Mesenteric fat pad (tissue), 1 donor: ENCODE data around the gene RPUSD4. TPM values are rescaled to one million over a fixed set of nuclear protein-coding genes. Genes with fewer than 3 reads are reported as not detected.
"Not testable (repeated sequence)": the region's sequence is repeated elsewhere in the genome, so short reads cannot be mapped to it uniquely, and the experiment has no call there.

Experiments
- DNase-seq: peaks from one replicate; pipeline ENCODE4 v3.0.0-alpha.2; 2020; ENCODE audit warnings: low spot score
- long read RNA-seq: library from polyadenylated mRNA; unstranded; transcript quantifications from one replicate; pipeline ENCODE4 v2.0.0, GENCODE V29; 2020
- total RNA-seq: library from RNA; stranded (reverse); fragmentation: NEBNext Ultra II Directional; extraction: Animal tissue kit (Norgen Biotek cat#: 25700); gene quantifications from one replicate; pipeline ENCODE4 v1.2.1, GENCODE V29; 2021
- donor health status: DM: yes; HTN: yes; CAD: no.

RPUSD4 gene, protein sequence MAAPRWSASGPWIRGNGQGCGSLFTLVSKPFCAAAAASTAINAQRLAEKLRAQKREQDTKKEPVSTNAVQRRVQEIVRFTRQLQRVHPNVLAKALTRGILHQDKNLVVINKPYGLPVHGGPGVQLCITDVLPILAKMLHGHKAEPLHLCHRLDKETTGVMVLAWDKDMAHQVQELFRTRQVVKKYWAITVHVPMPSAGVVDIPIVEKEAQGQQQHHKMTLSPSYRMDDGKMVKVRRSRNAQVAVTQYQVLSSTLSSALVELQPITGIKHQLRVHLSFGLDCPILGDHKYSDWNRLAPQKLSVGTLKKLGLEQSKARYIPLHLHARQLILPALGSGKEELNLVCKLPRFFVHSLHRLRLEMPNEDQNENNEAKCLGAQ
- 24.2 TPM for total RNA-seq
- long read RNA-seq, transcript RPUSD4-201 (7 exons, 2,512 nt) = major isoform, 151 of 166 reads
- long read RNA-seq, partial matches to known transcripts = 6 of 166 reads
- long read RNA-seq, other reads (novel, unspliced or antisense) = 4 of 166 reads

DNA sequence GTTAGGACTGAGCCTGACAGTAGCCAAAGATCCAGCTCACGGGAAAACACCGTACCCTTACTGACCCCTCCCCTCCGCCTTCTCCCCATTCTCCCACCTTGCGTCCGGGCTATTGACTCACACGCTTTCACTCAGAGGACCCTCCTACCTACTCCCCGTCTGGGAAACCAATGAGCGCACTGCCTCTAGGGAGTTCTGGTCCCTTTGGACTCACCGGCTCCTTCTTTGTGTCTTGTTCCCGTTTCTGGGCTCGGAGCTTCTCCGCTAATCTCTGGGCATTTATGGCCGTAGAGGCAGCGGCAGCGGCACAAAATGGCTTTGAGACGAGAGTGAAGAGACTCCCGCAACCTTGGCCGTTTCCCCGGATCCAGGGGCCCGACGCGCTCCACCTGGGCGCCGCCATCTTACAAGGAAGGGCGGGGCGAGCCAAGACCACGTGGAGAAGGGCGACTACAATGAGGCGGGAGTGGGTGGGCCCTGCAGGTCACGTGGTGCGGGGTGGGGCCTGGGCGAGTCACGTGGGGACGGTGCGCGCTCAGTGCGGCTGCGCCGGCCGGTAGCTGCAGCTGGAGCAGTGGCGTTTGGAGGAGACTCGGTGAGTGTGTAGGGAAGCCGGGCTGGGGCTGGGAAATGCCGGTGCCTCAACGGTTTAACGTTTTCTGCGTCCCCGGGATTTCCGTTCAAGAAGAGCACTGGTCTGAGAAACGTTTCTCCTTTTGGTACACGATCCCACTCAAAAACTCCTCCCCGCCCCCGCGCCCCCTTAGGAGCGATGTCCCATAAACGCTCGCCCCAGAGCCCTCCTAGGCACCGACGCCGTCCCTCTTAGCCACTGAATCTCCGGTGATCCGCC is at the start of gene RPUSD4, which contains the start of gene FAM118B:
Gene RPUSD4, minus strand, starts transcription at position 415 of the 853 bp plus-strand sequence. Its CDS starts 12 bp downstream, at position 403.
Gene FAM118B, plus strand, starts transcription at position 547 of the 853 bp plus-strand sequence. CDS start 23,220 bp downstream, outside the sequence.
- peak; percentile 100 for DNase-seq

DNA sequence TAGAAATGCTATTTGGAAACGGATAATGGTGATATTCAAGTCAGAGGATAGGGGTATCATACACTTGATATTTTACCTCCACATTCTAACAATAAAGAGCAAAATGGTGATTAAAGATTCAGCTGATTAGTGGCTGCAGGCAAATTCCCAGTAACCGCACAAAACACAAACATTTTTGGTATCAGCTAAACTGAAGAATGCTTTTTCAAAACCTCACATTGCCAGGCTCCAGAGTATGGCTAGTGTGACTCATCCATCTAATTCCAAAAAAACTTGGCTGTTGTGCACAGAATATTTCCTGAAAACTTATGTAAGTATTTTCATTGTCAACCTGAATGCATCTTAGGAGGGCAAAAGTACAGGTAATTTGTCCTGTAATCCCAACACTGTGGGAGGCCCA is 46.3 kb upstream of the RPUSD4 start:
- DNase-seq = no peak

DNA sequence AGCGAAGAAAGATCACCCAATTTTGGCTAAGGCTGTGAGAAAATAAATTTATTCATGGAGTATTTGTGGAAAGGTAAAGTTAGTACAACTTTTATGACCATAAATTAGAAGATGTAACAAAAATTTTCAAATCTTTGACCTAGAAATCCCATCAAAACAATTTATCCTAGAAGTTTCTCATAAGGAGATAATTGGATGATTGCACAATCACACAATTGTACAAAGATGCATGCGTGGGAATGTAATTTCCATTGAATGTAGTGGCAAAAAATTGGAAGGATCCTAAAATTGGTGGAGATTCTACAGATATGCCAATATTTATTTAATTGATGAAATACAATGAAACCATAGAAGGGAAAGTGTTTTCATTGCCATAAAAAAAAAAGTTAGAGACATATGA is 45.7 kb upstream of the RPUSD4 start:
- no peak for DNase-seq

DNA sequence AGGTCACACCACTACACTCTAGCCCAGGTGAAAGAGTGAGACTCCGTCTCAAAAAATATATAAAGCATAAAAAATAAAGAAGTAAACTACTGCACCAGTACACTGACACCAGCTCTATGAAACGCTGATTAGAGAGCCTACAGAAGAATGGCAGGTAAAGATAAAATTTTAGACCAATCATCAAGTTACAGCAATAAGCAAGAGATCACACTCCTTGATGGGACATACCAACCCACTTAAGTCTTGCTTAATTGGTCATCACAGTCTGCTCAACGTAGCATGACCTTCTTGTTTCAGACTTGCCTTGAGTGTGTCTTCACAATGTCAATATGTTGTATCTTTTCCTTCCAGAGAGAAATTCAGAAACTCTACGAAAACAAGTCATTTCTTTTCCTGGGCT is 44.8 kb upstream of the RPUSD4 start:
- no peak for DNase-seq

DNA sequence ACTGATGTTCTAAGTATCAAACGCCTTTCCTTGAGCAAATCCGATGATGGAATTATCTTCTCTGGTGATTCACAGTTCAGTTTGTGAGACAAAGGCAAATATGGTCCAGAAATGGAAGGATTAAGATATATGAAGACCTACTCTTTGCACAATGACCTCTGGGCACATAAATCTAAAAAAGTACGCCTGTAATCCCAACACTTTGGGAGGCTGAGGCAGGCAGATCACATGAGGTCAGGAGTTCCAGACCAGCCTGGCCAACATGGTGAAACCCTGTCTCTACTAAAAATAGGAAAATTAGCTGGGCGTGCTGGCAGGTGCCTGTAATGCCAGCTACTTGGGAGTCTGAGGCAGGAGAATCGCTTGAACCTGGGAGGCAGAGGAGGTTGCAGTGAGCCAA is 44.1 kb upstream of the RPUSD4 start:
- not testable (repeated sequence) for DNase-seq

DNA sequence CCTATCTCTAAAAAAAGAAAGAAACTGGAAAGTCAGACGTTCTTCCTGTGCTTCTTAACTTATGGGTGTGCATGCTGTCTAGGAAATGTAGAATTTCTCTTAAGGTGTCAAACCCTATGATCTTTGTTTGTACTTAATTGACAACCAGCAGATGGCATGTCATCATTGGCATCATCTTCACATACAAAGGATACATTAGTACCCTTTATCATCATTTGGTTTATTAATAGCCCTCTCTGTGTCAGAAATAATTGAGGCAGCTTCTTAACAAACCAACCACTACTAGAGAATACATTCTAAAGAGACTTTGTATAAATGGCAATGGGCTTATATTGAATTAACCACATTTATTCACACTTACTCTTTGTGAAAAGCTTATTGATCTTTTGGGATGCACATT is 43.4 kb upstream of the RPUSD4 start:
- DNase-seq = no peak

DNA sequence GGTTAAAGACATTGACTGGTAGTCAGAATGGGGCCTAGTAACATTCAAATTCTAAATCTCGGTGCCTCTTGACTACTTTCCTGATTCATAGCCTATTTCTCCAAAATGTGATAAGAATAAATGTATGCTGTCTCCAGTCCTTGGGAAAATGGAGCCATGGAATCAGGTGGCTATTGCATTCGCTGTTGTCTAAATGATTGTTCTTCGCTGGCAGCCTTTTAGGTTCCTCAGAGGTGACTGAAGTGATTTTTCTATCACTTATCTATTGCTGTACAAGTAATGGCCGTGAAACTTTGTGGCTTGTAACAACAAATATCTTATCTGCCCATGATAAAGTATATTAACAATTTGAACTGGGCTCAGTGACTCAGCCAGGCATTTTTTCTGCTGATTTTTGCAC is 41.8 kb upstream of the RPUSD4 start:
- no peak for DNase-seq

DNA sequence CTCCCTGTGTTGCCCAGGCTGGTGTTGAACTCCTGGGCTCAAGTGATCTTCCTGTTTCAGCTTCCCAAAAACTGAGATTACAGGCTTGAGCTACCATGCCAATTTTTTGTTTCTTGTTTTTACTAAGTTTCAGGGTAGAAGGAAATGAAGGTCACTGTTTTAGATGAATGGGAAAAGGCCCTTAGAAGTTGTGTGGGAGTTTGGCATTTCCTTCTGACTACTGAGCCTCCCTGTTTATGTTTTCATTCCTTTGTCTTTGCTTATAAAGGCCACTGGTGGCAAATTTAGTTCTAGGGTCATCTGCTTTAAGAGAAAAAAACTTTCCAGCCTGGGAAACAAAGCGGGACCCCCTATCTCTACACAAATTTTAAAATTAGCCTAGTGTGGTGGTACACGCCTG is 35.2 kb upstream of the RPUSD4 start:
- no peak for DNase-seq

DNA sequence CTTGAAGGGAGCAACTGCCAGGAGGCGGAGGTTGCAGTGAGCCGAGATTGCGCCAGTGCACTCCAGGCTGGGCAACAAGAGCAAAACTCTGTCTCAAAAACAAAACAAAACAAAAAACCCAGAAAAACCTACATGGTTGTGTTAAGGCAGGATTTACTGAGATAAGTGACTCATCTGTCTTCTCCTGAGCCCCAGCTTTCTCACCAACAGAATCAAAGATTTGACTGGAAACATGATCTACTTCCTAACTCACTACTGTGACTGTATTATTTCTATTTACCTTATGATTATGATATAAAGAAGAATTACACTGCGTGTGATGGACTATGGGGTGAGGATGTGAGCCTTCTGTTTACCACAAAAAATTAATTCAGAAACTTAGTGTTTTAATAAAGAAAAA is 21.9 kb upstream of the RPUSD4 start:
- no peak for DNase-seq

DNA sequence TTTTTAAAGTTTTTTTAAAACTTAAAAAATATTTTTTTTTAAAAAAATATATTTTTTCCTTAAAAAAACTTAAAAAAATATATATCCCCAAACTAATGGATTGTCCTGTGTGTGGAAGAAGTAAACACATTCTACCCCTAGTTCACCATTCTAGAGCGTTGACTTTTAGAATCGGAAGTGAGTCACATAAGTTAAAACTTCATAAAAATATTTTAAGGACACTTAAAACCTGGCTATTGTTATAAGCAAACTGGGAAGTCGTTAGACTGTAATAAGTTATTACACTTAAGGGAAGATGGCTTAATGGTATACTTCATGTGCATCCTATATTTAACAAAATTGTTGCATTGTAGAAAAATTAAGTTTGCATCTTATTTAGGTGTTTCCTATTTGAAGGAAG is 21.2 kb upstream of the RPUSD4 start:
- no peak for DNase-seq

DNA sequence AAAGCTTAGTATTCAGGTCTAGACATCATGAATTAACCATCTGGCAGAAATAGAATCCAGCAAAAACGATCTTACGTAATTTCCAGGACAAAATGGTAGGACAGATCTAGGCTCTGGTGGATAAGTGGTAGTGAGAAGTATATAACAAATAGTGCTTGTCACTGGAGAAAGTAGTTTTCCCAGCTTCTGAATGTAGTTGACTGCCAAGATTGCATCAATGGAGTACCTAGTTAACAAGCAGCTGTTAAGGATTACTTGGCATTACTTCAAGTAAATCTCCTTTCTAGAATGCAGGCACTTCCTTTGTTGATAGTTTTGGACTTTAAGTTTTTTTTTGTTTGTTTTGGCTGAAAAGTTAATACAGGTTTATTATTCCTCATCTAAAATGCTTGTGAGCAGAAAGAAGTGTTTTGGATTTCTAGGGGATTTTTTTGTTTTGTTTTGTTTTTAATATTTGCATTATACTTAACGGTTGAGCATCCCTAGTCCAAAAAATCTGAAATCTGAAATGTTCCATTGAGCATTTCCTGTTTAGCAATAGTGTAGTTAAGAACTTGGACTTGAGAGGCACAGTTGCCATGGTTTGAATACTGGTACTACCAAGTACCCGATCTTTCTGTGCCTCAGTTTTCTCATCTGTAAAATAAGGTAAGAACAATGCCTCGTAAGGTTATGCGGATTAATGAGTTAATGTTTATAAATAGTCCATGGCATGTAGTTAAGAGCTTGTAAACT is 20.4 kb upstream of the RPUSD4 start:
- DNase-seq = no peak

DNA sequence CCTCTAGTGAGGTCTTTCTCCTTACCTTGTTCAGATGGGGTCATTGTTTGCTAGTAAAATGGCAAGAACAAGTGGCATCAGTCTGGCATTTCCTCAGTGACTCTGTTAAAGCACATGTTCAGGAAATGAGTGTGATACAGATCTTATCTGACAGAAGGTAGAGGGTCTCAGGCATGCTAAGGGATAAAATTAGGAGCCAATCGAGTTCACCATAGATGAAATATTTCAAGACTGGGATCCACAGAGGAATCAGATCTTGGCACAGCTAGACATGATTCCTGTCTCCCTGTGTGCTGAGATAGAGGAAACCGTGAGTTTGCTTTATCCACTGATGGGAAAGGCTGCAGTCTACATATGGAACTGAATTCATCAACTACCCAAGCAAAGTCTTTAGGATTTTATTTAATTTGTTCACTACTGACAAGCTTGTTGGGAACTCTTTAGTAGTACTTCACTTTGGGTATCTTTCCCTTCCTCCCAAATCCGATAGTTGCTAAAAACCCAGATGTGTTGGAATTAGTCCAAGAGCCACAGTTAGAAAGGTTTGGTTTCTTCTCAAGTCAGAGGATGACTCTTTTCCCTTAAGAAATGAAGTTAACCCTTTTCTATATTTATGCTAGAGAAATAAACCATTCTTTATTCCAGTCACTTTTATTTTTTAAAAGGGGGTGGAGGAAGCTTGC is 18.5 kb upstream of the RPUSD4 start:
- DNase-seq = no peak

DNA sequence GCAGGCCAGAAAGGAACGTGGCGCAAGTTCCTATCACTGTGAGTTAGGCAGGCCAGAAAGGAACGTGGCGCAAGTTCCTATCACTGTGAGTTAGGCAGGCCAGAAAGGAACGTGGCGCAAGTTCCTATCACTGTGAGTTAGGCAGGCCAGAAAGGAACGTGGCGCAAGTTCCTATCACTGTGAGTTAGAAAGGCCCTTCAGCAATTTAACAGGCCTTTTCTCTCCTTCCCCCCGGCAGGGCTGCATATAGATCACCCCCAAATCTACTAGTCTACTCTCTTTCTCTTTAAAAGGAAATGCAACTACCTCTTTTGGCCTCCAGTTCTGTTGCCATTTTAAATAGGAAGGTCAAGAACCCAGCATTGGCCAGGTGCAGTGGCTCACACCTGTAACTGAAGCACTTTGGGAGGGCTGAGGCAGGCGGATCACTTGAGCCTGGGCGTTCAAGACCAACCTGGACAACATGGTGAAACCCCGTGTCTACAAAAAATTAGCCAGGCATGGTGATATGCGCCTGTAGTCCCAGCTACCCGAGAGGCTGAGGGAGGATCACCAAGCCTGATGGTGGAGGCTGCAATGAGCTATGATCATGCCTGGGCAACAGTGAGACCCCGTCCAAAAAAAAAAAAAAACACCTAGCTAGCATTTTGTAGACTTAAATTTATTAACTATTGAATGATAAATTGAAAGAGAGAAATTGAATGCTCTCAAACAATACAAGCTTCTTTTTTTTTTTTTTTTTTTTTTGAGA is 15.1 kb upstream of the RPUSD4 start:
- no peak for DNase-seq

DNA sequence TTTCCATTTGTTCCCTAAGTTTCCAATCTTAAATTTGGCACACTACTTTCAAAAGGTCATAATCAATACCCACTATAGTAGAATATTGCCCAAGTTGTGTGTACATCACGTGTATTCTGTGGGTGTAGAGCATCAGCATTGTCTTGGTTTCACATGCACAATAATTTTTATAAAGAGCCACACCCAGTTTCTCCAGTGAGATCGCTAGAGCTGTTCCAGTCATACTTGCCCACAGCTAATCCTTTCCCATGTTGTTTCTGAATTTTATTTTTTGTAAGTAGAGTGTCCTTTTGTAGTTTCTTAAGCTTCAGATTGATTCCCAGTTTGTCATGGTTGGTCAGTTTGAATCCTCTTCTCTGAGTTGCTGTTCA is 13.8 kb upstream of the RPUSD4 start:
- no peak for DNase-seq

DNA sequence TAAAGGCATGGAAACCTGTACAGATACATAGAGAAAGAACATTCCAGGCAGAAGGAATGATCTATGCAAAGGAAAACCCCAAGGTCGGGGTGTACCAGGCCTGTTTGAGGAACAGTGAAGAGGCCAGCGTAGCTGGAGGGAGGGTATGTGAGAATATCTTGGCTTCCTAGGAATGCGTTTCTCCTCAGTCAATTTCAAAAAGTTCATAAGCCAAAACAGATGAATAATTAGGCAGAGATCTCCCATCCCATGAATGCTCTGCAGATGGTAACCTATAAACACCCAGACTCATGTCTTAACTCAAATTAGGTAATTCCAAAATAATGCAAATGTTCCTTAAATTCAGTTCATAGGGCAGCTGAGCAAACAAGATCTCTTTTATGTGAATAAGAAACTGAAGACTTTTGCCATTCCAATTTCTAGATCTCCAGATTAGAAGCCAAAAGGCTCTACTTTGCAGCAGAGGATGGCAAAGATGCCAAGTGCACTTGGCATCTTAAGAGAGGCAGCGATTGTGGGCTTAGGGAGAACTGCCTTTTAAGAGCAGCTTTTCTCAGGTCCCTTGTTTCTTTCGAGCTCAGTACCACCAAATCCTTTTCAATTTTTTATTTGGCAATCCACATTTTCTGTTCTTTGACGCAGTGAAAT is 13.3 kb upstream of the RPUSD4 start:
- DNase-seq = no peak

DNA sequence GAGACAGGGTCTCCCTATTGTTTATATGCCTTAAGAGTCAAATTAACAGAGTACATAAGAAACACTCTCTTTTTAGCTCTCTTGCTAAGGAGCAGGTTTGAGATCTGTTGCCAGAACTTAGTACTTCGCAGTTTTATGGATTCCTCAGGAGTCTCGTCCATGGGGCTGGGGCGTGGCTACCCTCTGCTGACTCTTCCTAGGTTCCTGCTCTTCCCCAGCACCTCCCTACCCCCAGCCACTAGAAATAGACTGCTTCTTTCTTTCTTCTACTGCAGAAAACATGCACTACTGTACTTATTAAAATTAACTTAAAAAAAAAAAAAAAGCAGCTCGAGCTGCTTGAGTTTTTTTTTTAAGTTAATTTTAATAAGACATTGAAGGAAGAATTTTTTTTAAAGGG is 8.1 kb upstream of the RPUSD4 start:
- DNase-seq = no peak

DNA sequence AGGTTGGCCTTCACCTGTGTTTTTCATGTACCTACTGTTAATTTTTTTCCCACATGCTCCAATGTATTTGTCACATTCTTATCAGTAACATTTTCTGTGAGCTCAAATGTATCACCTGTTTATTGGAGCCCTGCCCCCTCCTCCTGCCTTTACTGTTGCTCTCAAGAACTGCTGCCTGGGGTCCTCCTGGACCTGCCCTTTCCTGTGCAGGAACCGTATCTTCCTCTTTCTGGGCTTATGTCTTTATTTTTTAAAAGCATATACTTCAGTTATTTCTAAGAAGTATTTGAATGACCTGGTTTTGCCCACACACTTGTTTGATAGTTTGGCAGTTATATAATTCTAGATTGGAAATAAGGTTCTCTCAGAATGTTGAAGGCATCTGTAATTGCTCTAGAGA is 6.0 kb upstream of the RPUSD4 start:
- no peak for DNase-seq

DNA sequence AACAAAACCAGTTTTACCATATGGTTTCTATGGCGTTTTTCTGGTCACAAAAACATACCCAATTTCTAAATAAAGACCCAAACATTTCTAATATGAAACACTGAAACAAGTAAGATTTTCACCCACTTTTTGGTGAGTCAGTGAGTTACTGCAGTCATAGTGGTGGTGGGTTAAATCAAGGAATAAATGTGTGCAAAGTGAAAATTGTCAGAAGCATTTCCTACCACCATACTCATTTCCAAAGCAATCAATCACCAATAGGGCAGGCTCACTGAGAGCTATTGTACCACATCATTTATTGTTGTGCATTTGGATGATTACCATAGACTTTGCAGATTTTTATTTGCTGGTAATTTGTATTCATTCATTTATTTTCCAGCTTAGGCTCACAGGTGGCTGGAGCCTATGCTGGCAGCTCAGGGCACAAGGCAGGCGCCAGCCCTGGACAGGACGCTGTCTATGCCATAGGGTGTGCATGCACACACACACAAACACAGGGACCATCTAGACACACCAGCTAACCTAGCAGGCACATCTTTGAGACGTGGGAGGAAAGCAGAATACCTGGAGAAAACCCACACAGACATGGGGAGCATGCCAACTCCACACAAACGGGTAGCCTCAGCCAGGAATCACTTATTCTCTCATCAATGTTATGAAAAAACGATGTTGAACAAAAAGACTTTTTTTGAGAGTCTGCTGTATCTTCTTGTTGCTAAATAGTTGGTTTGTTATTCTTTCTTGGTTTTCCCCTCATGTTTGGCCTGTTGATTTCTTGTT is 5.3 kb upstream of the RPUSD4 start:
- no peak for DNase-seq

DNA sequence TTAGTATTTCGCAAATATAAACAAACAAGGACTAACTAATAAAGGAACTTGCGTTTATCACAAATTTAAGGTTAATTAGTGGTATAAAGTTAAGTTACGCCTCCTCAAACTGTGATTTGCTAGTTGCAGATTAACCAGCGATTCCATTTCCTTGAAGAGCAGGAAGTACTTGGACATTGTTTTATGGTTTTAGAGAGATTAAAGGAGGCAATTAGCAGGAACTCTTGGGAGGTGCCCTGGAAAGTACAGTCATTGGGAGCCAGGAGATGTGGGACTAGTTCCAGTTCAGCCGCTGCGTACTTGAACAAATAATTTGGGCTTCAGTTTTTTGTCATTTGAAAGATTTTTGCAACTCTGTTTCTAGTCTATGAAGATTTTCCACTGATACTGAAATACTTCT is 3.4 kb upstream of the RPUSD4 start:
- no peak for DNase-seq
